NT2/D1 (cell line): ENCODE results near the gene FAM124A.

ENCODE experiments used
- DNase-seq: peaks from one replicate; pipeline ENCODE4 v3.0.0-alpha.2; 2011; ENCODE audit warnings: low read depth, low spot score
- H3K27me3 ChIP-seq: 2 replicates; pipeline ENCODE4 v1.6.0; 2011; ENCODE audit warnings: mild to moderate bottlenecking; ENCODE audit not compliant: insufficient read length, insufficient read depth
- H3K36me3 ChIP-seq: 2 replicates; pipeline ENCODE4 v1.6.1; 2011; ENCODE audit warnings: mild to moderate bottlenecking, low read length, mixed read lengths; ENCODE audit not compliant: insufficient read depth, insufficient read length
- H3K4me1 ChIP-seq: 2 replicates; pipeline ENCODE4 v1.5.1; 2011; ENCODE audit not compliant: insufficient read depth, insufficient read length
- H3K4me3 ChIP-seq: 2 replicates; pipeline ENCODE4 v1.5.1; 2011; ENCODE audit warnings: low read depth; ENCODE audit not compliant: insufficient read length
- H3K9ac ChIP-seq: 2 replicates; pipeline ENCODE4 v1.6.0; 2011; ENCODE audit warnings: low read depth; ENCODE audit not compliant: insufficient read length
- H3K9me3 ChIP-seq: 2 replicates; pipeline ENCODE4 v1.5.1; 2011; ENCODE audit warnings: mild to moderate bottlenecking, low read length; ENCODE audit not compliant: insufficient read depth
- SUZ12 ChIP-seq: IDR thresholded peaks from 2 replicates; pipeline ENCODE4 v1.6.1; 2011; ENCODE audit not compliant: insufficient read length, insufficient read depth; ENCODE audit errors: extremely low read depth
- YY1 ChIP-seq: IDR thresholded peaks from 2 replicates; pipeline ENCODE4 v1.6.1; 2011; ENCODE audit not compliant: insufficient read length, insufficient read depth
- ZNF274 ChIP-seq: IDR thresholded peaks from 2 replicates; pipeline ENCODE4 v1.6.1; 2011; ENCODE audit warnings: mild to moderate bottlenecking, low read depth, low read length

Gene FAM124A

GRCh38 chr13:51235186-51235585, 13.0 kb downstream of the FAM124A start:
- TF ChIP-seq SUZ12 (no peak), ZNF274 (no peak), YY1 (no peak)
- Histone ChIP-seq H3K9ac (no peak overlapping the region), H3K4me1 (no peaks in the 10 kb centered on the region), H3K9me3 (no peaks in the 10 kb centered on the region), H3K36me3 (no peaks in the 10 kb centered on the region), H3K27me3 (no peaks in the 10 kb centered on the region), H3K4me3 (no peak overlapping the region)
- DNase-seq = no peak

- no peaks in the 10 kb centered on the region for H3K27me3 ChIP-seq
- no peak overlapping the region for H3K4me3 ChIP-seq
- no peak for DNase-seq
- no peaks in the 10 kb centered on the region for H3K4me1 ChIP-seq
- no peaks in the 10 kb centered on the region for H3K9me3 ChIP-seq
- H3K36me3 ChIP-seq = no peaks in the 10 kb centered on the region
- TF ChIP-seq ZNF274 (no peak), SUZ12 (no peak), YY1 (no peak)
- no peak overlapping the region for H3K9ac ChIP-seq
These were observed 13.7 kb downstream of the FAM124A start for GRCh38 chr13:51235756-51236490.

- Histone ChIP-seq H3K9ac (no peak overlapping the region), H3K4me1 (no peaks in the 10 kb centered on the region), H3K27me3 (no peaks in the 10 kb centered on the region), H3K4me3 (no peak overlapping the region), H3K36me3 (no peaks in the 10 kb centered on the region), H3K9me3 (no peaks in the 10 kb centered on the region)
- no peak for DNase-seq
- TF ChIP-seq SUZ12 (no peak), YY1 (no peak)
These were observed 14.2 kb downstream of the FAM124A start for GRCh38 chr13:51236491-51236792.

GRCh38 chr13:51237386-51237785, 15.2 kb downstream of the FAM124A start:
- Histone ChIP-seq H3K9ac (no peak overlapping the region), H3K27me3 (no peaks in the 10 kb centered on the region), H3K4me1 (no peaks in the 10 kb centered on the region), H3K36me3 (no peaks in the 10 kb centered on the region), H3K4me3 (no peak overlapping the region), H3K9me3 (no peaks in the 10 kb centered on the region)
- TF ChIP-seq SUZ12 (no peak), ZNF274 (no peak), YY1 (no peak)
- DNase-seq = no peak

- Histone ChIP-seq H3K27me3 (no peaks in the 10 kb centered on the region), H3K4me3 (no peak overlapping the region), H3K4me1 (no peaks in the 10 kb centered on the region)
These were observed 15.7 kb downstream of the FAM124A start for GRCh38 chr13:51237887-51238286.

GRCh38 chr13:51240178-51240577, 18.0 kb downstream of the FAM124A start:
- no peaks in the 10 kb centered on the region for H3K9me3 ChIP-seq
- no peaks in the 10 kb centered on the region for H3K27me3 ChIP-seq
- H3K4me3 ChIP-seq = no peak overlapping the region
- H3K36me3 ChIP-seq = no peaks in the 10 kb centered on the region
- TF ChIP-seq YY1 (no peak), ZNF274 (no peak), SUZ12 (no peak)
- H3K4me1 ChIP-seq = no peaks in the 10 kb centered on the region
- DNase-seq = no peak
- no peak overlapping the region for H3K9ac ChIP-seq

More at GRCh38 chr13:51237887-51238286, 15.7 kb downstream of the FAM124A start:
- no peaks in the 10 kb centered on the region for H3K9me3 ChIP-seq
- DNase-seq = no peak
- H3K36me3 ChIP-seq = no peaks in the 10 kb centered on the region
- TF ChIP-seq SUZ12 (no peak), YY1 (no peak), ZNF274 (no peak)
- H3K9ac ChIP-seq = no peak overlapping the region

GRCh38 chr13:51240958-51241357, 18.8 kb downstream of the FAM124A start:
- no peak overlapping the region for H3K9ac ChIP-seq
- H3K4me3 ChIP-seq = no peak overlapping the region
- no peaks in the 10 kb centered on the region for H3K36me3 ChIP-seq
- no peaks in the 10 kb centered on the region for H3K27me3 ChIP-seq
- no peak for TF ChIP-seq ZNF274
- no peak for TF ChIP-seq YY1
- TF ChIP-seq SUZ12 = no peak
- H3K4me1 ChIP-seq = no peaks in the 10 kb centered on the region
- H3K9me3 ChIP-seq = no peaks in the 10 kb centered on the region
- no peak for DNase-seq

- H3K27me3 ChIP-seq = no peaks in the 10 kb centered on the region
- no peaks in the 10 kb centered on the region for H3K9me3 ChIP-seq
- H3K4me3 ChIP-seq = no peak overlapping the region
- no peak for DNase-seq
- no peaks in the 10 kb centered on the region for H3K36me3 ChIP-seq
- H3K9ac ChIP-seq = no peak overlapping the region
- H3K4me1 ChIP-seq = no peaks in the 10 kb centered on the region
- no peak for TF ChIP-seq YY1
- TF ChIP-seq SUZ12 = no peak
- TF ChIP-seq ZNF274 = no peak
These were observed 19.5 kb downstream of the FAM124A start for GRCh38 chr13:51241720-51242119.
